Measurements from ENCODE around the gene ZRANB1. TPM values are rescaled to one million over a fixed set of nuclear protein-coding genes. Genes with fewer than 3 reads are reported as not detected.

ZRANB1 gene
- total and polyA plus RNA-seq, 2 experiments from 2014 or later: 6.6 to 21.9 TPM

DNA sequence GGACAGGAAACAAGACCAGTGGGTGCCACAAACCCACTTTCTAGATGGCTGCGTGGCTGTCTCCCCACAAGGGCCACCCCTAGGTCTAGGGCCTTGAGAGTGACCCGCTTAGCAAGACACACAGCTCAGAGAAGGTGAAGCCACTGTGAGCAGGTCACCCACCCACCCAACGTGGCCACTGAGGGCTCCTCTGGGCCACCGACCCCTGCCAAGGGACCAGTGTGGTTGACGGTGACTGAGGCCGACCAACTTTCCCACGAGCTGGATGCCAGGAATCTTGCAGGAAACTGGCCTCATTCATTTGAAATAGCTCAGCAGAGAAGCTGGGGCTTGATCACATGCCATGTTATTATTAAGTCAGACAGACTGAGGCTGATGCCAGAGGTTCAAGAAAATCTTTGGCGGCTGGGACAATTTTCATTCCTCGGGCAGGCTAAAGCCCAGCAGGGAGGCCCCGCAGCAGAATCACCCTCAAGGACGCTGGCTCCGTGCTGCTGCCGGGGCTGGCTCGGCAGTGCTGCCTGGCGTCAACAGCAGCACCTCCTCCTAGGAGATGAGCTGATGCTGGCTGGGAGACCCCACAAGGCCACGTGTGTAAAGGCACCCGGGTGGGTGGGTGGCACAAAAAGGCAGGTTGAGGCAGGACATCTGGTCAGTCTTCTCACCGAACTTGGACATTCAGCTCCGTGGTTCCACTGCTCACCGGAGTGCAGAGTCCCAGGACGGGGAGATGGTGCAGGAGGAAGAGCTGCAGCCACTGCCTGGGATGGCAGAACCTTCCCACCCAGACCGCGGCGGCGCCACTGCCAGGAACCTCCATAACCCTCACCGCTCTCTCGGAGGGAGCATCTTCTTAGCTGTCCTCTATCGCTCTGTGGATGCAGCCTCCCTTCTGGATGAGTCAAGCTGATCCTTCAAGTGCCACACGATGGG, 57.8 kb downstream of the ZRANB1 start:
- H3K27me3 ChIP-seq (replicated peaks; ENCODE audit: insufficient read depth): no peaks in the 10 kb centered on the region
- peak overlapping the region; percentile 18 for H3K4me2 ChIP-seq (ENCODE audit: unreplicated experiment)
- in situ Hi-C loops (cut with MboI): no loop called here
- peaks cover 13% of the 10 kb centered on the region; the same call in 1 of the 2 replicates for H3K36me3 ChIP-seq (ENCODE audit: low read depth)
- DNase-seq: peak; percentile 96
- H3K9me2 ChIP-seq (ENCODE audit: insufficient read depth): no peaks in the 10 kb centered on the region
- H3K9ac ChIP-seq: peak overlapping the region; percentile 47
- 22 to 25% methylated on average over 29 of the region's 29 CpGs for WGBS, 2 experiments (ENCODE audit: low coverage in 1 of 2, low lambda C conversion rate in 2 of 2, missing lambda C conversion rate in 2 of 2)
- H2AFZ ChIP-seq: no peak overlapping the region
- no peak overlapping the region for H3K4me3 ChIP-seq
- peaks cover 8% of the 10 kb centered on the region for H3K4me1 ChIP-seq (ENCODE audit: insufficient read depth)
- H4K20me1 ChIP-seq (ENCODE audit: insufficient read depth): no peaks in the 10 kb centered on the region
- H3K9me3 ChIP-seq (ENCODE audit: low read depth): no peaks in the 10 kb centered on the region
- TF ChIP-seq EZH2 (IDR thresholded peaks at IDR 0.05; ENCODE audit: insufficient read depth, poor library complexity, severe bottlenecking): no peak
- no peak for TF ChIP-seq EZH2phosphoT487 (IDR thresholded peaks at IDR 0.05; ENCODE audit: insufficient read depth, low read depth)
- peaks cover 7% of the 10 kb centered on the region; the same call in 1 of the 2 replicates for H3F3A ChIP-seq (ENCODE audit: insufficient read depth)
- H3K27ac ChIP-seq: peak overlapping the region; percentile 71
- peaks cover 42% of the 10 kb centered on the region for H3K79me2 ChIP-seq (ENCODE audit: insufficient read depth)

DNA sequence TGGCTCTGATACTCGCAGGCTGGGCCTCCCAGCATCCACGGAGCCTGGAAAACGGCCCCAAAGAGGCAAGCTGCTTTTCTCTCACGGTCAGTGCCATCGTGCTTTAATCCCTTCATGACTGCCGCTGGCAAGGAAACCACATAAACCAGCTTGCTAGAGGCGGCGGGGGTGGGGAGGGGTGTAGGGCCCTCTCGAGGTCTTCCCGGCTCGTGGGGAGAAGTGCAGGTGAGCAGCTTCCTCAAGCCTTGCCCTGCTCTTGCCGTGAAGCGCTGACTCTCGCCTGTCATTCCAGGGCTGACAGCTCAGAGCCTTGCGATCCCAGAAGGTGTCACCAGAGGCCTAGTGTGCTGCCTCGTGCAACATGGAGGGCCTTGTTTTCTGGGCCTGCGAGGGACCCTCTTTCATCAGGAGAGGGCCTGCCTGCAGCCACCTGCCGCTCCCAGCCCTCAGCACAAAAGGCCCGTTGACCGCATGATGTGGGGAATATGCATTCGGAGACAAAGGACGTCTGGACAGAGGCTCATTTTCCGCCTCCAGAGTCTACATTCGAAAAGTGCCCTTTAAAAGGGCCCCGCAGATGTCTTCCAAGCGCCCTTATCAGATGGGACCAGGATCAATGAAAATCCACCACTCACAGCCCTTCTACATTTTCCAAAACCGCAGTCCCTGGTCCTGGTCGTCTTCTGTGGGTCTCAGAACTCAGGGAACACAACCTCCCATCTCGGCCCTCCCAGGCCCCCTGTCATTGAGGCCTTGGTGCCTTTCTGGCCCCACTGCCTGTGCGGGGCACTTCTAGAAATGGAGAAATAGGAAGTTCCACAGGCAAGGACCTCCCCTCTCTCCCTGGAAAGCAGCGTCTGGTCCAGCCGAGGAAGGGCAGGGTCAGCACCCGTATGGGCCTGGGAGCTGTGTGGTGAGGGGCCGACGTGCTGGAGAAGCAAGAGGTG, 58.7 kb downstream of the ZRANB1 start:
- Histone ChIP-seq H3K27ac (peak overlapping the region; percentile 71), H3K36me3 (ENCODE audit: low read depth) (peaks cover 13% of the 10 kb centered on the region; the same call in 1 of the 2 replicates)

DNA sequence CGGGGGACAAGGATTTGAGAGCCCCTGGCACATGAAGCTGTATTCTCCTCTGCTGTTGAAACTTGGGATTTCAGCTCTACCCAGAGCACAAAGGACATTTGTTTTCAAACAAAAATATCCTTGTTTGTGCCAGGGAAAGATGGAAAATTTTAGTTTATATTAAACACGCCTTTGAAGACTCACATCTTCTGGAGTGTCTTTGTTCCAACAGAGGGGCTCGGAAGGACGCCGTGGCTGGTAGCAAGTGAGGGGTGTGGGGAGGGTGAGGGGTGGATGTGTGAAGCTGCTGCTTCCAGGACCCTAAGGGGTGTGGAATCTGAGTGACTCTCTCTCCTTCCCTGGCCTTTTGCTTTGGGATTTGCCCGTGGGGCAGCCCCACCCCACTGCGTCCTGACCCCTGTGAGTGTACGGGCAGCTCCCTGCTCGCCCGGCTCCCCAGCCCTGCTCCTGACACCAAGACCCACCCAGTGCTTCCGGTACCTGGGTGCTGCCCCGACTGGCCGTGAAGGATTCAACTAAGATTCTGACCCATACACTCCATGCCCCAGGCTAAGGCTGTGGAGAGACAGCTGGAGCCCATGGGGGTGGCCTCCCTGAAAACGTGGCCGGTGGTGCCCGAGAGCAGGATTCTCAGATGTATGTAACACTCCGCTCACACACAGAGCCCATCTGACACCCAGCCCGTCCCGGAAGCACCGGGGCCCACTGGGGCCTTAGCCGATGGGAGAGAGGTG, 59.6 kb downstream of the ZRANB1 start:
- DNase-seq: no peak
- Histone ChIP-seq H3K9me2 (ENCODE audit: insufficient read depth) (no peaks in the 10 kb centered on the region), H4K20me1 (ENCODE audit: insufficient read depth) (no peaks in the 10 kb centered on the region), H3F3A (ENCODE audit: insufficient read depth) (peaks cover 7% of the 10 kb centered on the region; the same call in 1 of the 2 replicates), H3K4me2 (ENCODE audit: unreplicated experiment) (no peak overlapping the region), H3K27me3 (replicated peaks; ENCODE audit: insufficient read depth) (no peaks in the 10 kb centered on the region), H3K9ac (0 out of 2 replicates have a peak overlapping the region, but pooled peaks have one; percentile 47), H3K36me3 (ENCODE audit: low read depth) (peaks cover 13% of the 10 kb centered on the region; the same call in 1 of the 2 replicates), H3K4me1 (ENCODE audit: insufficient read depth) (peaks cover 10% of the 10 kb centered on the region), H3K9me3 (ENCODE audit: low read depth) (no peaks in the 10 kb centered on the region), H3K79me2 (ENCODE audit: insufficient read depth) (peaks cover 58% of the 10 kb centered on the region), H2AFZ (no peak overlapping the region), H3K4me3 (no peak overlapping the region), H3K27ac (no peak overlapping the region)
- 58 to 59% methylated on average over 20 of the region's 21 CpGs for WGBS, 2 experiments (ENCODE audit: low coverage in 1 of 2, low lambda C conversion rate in 2 of 2, missing lambda C conversion rate in 2 of 2)
- TF ChIP-seq EZH2 (IDR thresholded peaks at IDR 0.05; ENCODE audit: insufficient read depth, poor library complexity, severe bottlenecking): no peak
- no peak for TF ChIP-seq EZH2phosphoT487 (IDR thresholded peaks at IDR 0.05; ENCODE audit: insufficient read depth, low read depth)
- in situ Hi-C loops (cut with MboI): no loop called here

More for the DNA sequence above, 58.7 kb downstream of the ZRANB1 start:
- peak overlapping the region; percentile 18 for H3K4me2 ChIP-seq (ENCODE audit: unreplicated experiment)
- WGBS, 2 experiments (ENCODE audit: low coverage in 1 of 2, low lambda C conversion rate in 2 of 2, missing lambda C conversion rate in 2 of 2): 59 to 63% methylated on average over 34 to 35 of the region's 35 CpGs
- no peaks in the 10 kb centered on the region for H4K20me1 ChIP-seq (ENCODE audit: insufficient read depth)
- H3K9ac ChIP-seq: peak overlapping the region; percentile 47
- H3K27me3 ChIP-seq (replicated peaks; ENCODE audit: insufficient read depth): no peaks in the 10 kb centered on the region
- H3F3A ChIP-seq (ENCODE audit: insufficient read depth): peaks cover 7% of the 10 kb centered on the region; the same call in 1 of the 2 replicates
- TF ChIP-seq EZH2 (IDR thresholded peaks at IDR 0.05; ENCODE audit: insufficient read depth, poor library complexity, severe bottlenecking) (no peak), EZH2phosphoT487 (IDR thresholded peaks at IDR 0.05; ENCODE audit: insufficient read depth, low read depth) (no peak)
- no peaks in the 10 kb centered on the region for H3K9me2 ChIP-seq (ENCODE audit: insufficient read depth)
- H3K4me1 ChIP-seq (ENCODE audit: insufficient read depth): peaks cover 8% of the 10 kb centered on the region
- peak; percentile 35 for DNase-seq
- H3K4me3 ChIP-seq: no peak overlapping the region
- in situ Hi-C loops (cut with MboI): no loop called here
- no peaks in the 10 kb centered on the region for H3K9me3 ChIP-seq (ENCODE audit: low read depth)
- H2AFZ ChIP-seq: no peak overlapping the region
- H3K79me2 ChIP-seq (ENCODE audit: insufficient read depth): peaks cover 50% of the 10 kb centered on the region

Data from GM23248 (cell line).